Astrocyte (in vitro differentiated cells and primary cell): ENCODE results near the gene EPAS1.

Source experiments
- EZH2 ChIP-seq: IDR thresholded peaks from 2 replicates; pipeline ENCODE4 v1.6.1; 2012; ENCODE audit warnings: mild to moderate bottlenecking, low read length, inconsistent platforms; ENCODE audit not compliant: insufficient read depth
- TF ChIP-seq, protein P1 (sequence below): IDR thresholded peaks from 2 replicates; pipeline ENCODE4 v1.5.1; 2011; ENCODE audit warnings: low read depth, mild to moderate bottlenecking, inconsistent platforms, low read length, moderate library complexity; ENCODE audit not compliant: insufficient read depth

- TF ChIP-seq, protein P1, sequence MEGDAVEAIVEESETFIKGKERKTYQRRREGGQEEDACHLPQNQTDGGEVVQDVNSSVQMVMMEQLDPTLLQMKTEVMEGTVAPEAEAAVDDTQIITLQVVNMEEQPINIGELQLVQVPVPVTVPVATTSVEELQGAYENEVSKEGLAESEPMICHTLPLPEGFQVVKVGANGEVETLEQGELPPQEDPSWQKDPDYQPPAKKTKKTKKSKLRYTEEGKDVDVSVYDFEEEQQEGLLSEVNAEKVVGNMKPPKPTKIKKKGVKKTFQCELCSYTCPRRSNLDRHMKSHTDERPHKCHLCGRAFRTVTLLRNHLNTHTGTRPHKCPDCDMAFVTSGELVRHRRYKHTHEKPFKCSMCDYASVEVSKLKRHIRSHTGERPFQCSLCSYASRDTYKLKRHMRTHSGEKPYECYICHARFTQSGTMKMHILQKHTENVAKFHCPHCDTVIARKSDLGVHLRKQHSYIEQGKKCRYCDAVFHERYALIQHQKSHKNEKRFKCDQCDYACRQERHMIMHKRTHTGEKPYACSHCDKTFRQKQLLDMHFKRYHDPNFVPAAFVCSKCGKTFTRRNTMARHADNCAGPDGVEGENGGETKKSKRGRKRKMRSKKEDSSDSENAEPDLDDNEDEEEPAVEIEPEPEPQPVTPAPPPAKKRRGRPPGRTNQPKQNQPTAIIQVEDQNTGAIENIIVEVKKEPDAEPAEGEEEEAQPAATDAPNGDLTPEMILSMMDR, result no peak
- no peak for TF ChIP-seq EZH2
Measured at GRCh38 chr2:46278952-46279351, 18.3 kb upstream of the EPAS1 start.
